ENCODE data around the gene CNNM1.

Gene CNNM1

GRCh38 chr10:99374972-99375371 lies 45.8 kb downstream of the CNNM1 start:
- no peak for TF ChIP-seq CTCF (IDR thresholded peaks at IDR 0.05; ENCODE audit: insufficient read depth, low read length, missing control alignments)
- no peak overlapping the region for H3K4me3 ChIP-seq (ENCODE audit: low read depth, low read length)
- CTCF ChIA-PET: interaction anchor here (1.0 to 5.1 kb wide), 3 partner anchors 8 to 18 kb away, joined by 3 to 23 read pairs (median 4); no protein-coding TSS in a partner anchor
- POLR2A ChIA-PET: no interaction called here
- DNase-seq (ENCODE audit: low read depth, low spot score): no peak

GRCh38 chr10:99375426-99375825 lies 46.3 kb downstream of the CNNM1 start:
- no peak overlapping the region for H3K4me3 ChIP-seq (ENCODE audit: low read depth, low read length)
- CTCF ChIA-PET: interaction anchor here (5.1 kb wide), 1 partner anchor 17 kb away, joined by 23 read pairs; no protein-coding TSS in a partner anchor
- no peak for TF ChIP-seq CTCF (IDR thresholded peaks at IDR 0.05; ENCODE audit: insufficient read depth, low read length, missing control alignments)

DNA sequence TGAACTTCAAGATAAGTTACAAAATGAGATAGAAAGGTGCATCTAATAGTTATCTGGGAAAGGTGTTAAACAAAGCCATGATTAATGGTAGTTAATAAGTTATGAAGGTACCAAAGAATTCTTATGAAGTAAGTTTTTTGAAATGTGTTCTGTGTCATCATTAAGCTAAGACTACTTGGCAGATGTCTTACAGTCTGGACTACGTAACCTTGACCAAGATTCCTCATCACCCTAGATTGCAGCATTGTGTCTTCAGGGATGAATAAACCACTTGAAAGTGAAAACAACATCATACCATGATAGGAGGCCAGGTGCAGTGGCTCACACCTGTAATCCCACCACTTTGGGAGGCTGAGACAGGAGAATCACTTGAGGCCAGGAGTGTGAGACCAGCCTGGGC lies 53.0 kb downstream of the CNNM1 start:
- CTCF ChIA-PET: interaction anchor here (1.0 to 2.9 kb wide), 2 partner anchors 8 to 10 kb away, joined by 3 to 19 read pairs; no protein-coding TSS in a partner anchor
- no peak for TF ChIP-seq CTCF (IDR thresholded peaks at IDR 0.05; ENCODE audit: insufficient read depth, low read length, missing control alignments)
- no peak for DNase-seq (ENCODE audit: low read depth, low spot score)
- H3K4me3 ChIP-seq (ENCODE audit: low read depth, low read length): no peak overlapping the region
- POLR2A ChIA-PET: no interaction called here

More at GRCh38 chr10:99375426-99375825, 46.3 kb downstream of the CNNM1 start:
- POLR2A ChIA-PET: no interaction called here
- DNase-seq (ENCODE audit: low read depth, low spot score): no peak

DNA sequence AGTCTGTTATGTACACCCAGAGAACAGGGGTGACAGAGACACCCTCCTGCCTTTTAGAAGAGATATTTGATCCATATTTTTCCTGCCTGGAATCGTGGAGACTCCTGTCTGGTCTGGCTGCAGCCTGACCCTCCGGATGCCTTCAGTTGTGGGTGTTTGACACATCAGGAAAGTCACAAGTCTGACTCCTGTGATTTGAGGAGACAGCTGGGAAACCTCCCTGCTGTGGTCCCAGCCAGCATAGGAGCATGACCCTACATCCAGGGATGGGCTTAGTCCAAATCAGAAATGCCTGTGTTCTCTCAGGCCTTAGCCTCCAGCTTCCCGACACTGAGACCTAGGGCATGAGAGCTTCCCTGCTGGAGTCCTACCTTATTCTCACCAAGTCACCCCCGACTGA lies 57.9 kb downstream of the CNNM1 start:
- H3K4me3 ChIP-seq (ENCODE audit: low read depth, low read length): no peak overlapping the region
- POLR2A ChIA-PET: no interaction called here
- DNase-seq (ENCODE audit: low read depth, low spot score): no peak
- CTCF ChIA-PET: interaction anchor here (2.1 kb wide), 1 partner anchor 43 kb away, joined by 6 read pairs; the partner anchor contains the start of gene GOT1
- no peak for TF ChIP-seq CTCF (IDR thresholded peaks at IDR 0.05; ENCODE audit: insufficient read depth, low read length, missing control alignments)

- no peak for DNase-seq (ENCODE audit: low read depth, low spot score)
- no peak overlapping the region for H3K4me3 ChIP-seq (ENCODE audit: low read depth, low read length)
- ChIA-PET CTCF (interaction anchor here (1.3 to 2.1 kb wide), 2 partner anchors 43 to 49 kb away, joined by 5 to 6 read pairs; partner anchors contain the start of gene GOT1), POLR2A (no interaction called here)
- TF ChIP-seq CTCF (IDR thresholded peaks at IDR 0.05; ENCODE audit: insufficient read depth, low read length, missing control alignments): no peak
These were observed 58.4 kb downstream of the CNNM1 start for GRCh38 chr10:99387541-99387940.

DNA sequence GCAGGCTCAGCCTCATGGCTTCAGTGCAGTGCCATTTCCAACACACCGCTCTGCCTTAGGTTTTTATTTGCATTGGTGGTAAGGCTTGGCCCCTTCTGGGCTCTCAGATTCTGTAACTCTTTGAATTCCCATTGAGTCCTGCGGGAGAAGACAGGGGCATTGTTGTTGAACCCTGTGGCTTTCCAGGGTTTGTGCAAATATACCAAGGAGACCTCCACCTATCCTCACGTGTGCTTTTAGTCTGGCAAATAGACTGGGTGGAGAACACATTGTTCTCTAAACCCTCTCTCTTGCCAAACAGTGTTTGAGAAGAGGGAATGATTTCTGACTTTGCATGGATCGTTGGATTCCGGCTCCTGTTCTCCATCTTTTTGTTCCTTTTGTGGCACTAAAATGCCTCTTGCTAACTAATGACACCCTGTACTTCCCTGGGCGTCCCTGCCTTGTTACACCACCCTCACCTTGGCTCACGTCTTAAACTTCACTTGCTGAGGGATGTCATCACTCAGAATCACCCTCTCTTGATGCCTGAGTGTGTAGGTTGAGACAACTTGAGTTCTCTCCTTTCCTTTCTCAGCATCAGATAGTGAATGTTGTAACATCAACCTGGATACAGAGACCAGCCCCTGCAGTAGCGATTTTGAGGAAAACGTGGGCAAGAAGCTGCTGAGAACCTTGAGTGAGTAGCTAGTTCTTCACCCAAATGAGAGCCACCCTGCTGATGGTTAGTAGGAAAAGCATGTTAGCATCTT lies 60.7 kb downstream of the CNNM1 start:
- H3K4me3 ChIP-seq (ENCODE audit: low read depth, low read length): no peak overlapping the region
- DNase-seq (ENCODE audit: low read depth, low spot score): no peak
- no peak for TF ChIP-seq CTCF (IDR thresholded peaks at IDR 0.05; ENCODE audit: insufficient read depth, low read length, missing control alignments)
- POLR2A ChIA-PET: no interaction called here
- CTCF ChIA-PET: interaction anchor here (1.9 to 5.7 kb wide), 5 partner anchors 12 to 226 kb away, joined by 5 to 63 read pairs (median 36); partner anchors contain the start of gene GOT1
